Colonic mucosa (tissue), 4 donors: ENCODE data around the gene C1GALT1. TPM values are rescaled to one million over a fixed set of nuclear protein-coding genes. Genes with fewer than 3 reads are reported as not detected.
A peak's percentile ranks its signal among the peaks of the same experiment; 100 is the strongest.

Experiments used
- DNase-seq: peaks from one replicate; pipeline ENCODE4 v3.0.0-alpha.2; 2020
- H3K27ac ChIP-seq: fragments of 200-600 bp; one replicate; pipeline ENCODE4 v1.8.0; 2021
- H3K27me3 ChIP-seq: fragments of 200-600 bp; one replicate; pipeline ENCODE4 v1.8.0; 2021
- H3K36me3 ChIP-seq: fragments of 200-600 bp; one replicate; pipeline ENCODE4 v1.8.0; 2021
- H3K4me1 ChIP-seq: fragments of 200-600 bp; one replicate; pipeline ENCODE4 v1.8.0; 2021; ENCODE audit warnings: mild to moderate bottlenecking
- H3K4me3 ChIP-seq: fragments of 200-600 bp; one replicate; pipeline ENCODE4 v1.8.0; 2021
- H3K9ac ChIP-seq, 2 donors: one replicate each; pipeline ENCODE4 v1.7.0; 2013; ENCODE audit warnings: control low read depth in 2 of 2, low read depth in 2 of 2, low read length in 2 of 2
- H3K9me3 ChIP-seq: fragments of 200-600 bp; one replicate; pipeline ENCODE4 v1.8.0; 2021
- intact Hi-C: fragments of 100-400 bp; cut with DNase I; formaldehyde crosslinking; loops from one replicate; pipeline ENCODE4 v1.14.1; 2022
- total RNA-seq, 2 donors: library from RNA; stranded (reverse); fragmentation: NEBNext Ultra II Directional in 1 of 2; extraction: Animal tissue kit (Norgen Biotek cat#: 25700) in 1 of 2; gene quantifications; one replicate each; pipeline ENCODE4 v1.2.1, GENCODE V29; 2021
- TF ChIP-seq, protein P1 (sequence below): fragments of 200-600 bp; IDR thresholded peaks from one replicate; pipeline ENCODE4 v1.8.0; 2022; ENCODE audit warnings: antibody characterized with exemption, mild to moderate bottlenecking
- donor health status: healthy.
- donor health status: DM: no; HTN: no; CAD: no.
- donor health status: DM: no; HTN: no; CAD: no.

Gene C1GALT1
- total RNA-seq, 2 donors from 2014 or later, result 33.9 to 39.4 TPM

DNA sequence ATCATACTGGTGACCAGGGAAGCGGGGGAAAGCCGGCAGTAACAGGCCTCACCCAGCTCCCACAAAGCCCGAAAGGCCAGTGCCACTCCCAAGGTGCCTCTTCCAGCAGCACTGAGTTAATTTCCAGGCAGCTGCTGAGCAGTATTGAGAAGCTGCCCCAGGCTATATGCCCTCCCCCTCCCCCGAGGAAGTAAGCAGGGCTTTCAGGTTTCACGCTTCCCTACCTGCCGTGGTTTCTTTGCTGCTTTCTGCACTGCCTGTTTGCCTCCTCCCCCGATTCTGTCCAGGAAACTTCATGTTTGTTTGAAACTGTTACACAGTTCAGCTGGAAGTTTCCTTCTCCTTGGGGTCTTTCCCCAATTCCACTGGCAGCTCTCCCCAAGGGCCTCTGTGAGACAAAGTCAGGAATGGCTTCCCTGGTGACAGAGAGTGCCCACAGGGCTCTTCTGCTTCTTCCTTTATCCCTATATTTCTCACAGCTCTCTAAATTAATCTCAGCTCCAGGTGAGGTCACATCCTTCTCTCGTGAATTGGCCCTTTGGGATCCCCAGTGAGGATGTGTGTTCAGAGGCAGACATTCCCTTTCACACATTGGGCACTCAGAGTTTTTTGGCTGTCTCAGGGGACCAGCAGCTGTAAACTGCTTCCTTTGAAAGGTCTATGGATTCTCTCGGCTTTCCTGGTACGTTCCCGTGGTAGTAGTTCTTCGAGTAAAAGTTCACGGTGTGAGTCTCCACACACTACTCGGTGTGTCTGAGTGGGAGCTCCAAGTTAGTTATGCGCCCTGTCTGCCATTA is 19.4 kb downstream of the C1GALT1 start:
- peak overlapping the region; percentile 45 for H3K27ac ChIP-seq
- peak; percentile 68 for DNase-seq
- intact Hi-C loops, result no loop called here
- H3K9me3 ChIP-seq, result no peaks in the 10 kb centered on the region
- TF ChIP-seq, protein P1, sequence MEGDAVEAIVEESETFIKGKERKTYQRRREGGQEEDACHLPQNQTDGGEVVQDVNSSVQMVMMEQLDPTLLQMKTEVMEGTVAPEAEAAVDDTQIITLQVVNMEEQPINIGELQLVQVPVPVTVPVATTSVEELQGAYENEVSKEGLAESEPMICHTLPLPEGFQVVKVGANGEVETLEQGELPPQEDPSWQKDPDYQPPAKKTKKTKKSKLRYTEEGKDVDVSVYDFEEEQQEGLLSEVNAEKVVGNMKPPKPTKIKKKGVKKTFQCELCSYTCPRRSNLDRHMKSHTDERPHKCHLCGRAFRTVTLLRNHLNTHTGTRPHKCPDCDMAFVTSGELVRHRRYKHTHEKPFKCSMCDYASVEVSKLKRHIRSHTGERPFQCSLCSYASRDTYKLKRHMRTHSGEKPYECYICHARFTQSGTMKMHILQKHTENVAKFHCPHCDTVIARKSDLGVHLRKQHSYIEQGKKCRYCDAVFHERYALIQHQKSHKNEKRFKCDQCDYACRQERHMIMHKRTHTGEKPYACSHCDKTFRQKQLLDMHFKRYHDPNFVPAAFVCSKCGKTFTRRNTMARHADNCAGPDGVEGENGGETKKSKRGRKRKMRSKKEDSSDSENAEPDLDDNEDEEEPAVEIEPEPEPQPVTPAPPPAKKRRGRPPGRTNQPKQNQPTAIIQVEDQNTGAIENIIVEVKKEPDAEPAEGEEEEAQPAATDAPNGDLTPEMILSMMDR, result no peak
- no peaks in the 10 kb centered on the region for H3K27me3 ChIP-seq
- H3K36me3 ChIP-seq, result no peaks in the 10 kb centered on the region
- peak overlapping the region in 1 of 2 donors; percentile 2 for H3K9ac ChIP-seq
- H3K4me3 ChIP-seq, result no peak overlapping the region
- peaks cover 7% of the 10 kb centered on the region for H3K4me1 ChIP-seq

DNA sequence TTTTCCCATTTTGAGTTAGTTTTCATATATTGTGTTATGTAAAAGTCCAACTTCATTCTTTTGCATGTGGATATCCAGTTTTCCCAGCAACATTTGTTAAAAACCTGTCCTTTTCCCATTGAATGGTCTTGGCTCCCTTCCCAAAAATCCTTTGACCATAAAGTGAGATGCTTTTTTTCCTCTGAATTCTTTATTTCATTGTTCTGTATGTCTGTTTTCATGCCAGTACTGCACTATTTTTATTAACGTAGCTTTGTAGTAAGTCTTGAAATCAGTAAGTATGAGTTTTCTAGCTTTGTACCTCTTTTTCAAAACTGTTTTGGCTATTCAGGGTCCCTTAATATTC is 20.0 kb downstream of the C1GALT1 start:
- H3K27ac ChIP-seq, result peak overlapping the region; percentile 45
- no peak overlapping the region for H3K4me3 ChIP-seq
- H3K4me1 ChIP-seq, result peaks cover 7% of the 10 kb centered on the region
- H3K27me3 ChIP-seq, result no peaks in the 10 kb centered on the region
- H3K9ac ChIP-seq, result no peak overlapping the region
- H3K36me3 ChIP-seq, result no peaks in the 10 kb centered on the region
- intact Hi-C loops, result no loop called here
- H3K9me3 ChIP-seq, result no peaks in the 10 kb centered on the region
- no peak for DNase-seq
- TF ChIP-seq, protein P1, result no peak

DNA sequence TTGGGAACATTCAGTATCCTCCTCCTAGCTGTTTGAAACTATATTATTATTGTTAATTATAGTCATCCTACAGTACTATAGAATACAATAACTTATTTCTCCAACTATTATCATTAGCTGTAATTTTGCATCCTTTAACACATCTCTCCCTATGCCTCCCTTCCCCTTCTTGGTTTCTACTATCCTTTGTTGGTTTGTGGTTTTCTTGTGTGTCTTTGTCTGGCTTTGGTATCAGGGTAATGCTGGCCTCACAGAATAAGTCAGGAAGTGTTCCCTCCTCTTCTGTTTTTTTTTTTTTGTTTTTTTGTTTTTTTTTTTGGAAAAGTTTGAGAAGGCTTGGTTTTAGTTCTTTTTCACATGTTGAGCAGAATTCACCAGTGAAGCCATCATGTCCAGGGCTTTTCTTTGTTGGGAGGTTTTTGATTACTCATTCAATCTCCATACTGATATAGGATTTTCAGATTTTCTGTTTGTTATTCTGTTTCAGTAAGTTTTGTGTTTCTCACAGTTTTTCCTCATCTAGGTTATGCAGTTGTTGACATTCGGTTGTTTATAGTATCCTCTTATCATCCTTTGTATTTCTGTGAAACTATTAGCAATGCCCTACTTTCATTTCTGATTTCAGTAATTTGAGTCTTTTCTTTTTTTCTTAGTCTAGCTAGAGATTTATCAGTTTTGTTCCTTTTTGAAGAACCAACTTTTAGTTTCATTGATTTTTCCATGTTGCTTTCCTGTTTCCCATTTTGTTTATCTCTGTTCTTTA is 21.6 kb downstream of the C1GALT1 start:
- intact Hi-C loops, result no loop called here
- no peak overlapping the region for H3K27ac ChIP-seq
- no peak for DNase-seq
- peaks cover 7% of the 10 kb centered on the region for H3K4me1 ChIP-seq
- no peaks in the 10 kb centered on the region for H3K36me3 ChIP-seq
- TF ChIP-seq, protein P1, result no peak
- no peak overlapping the region for H3K4me3 ChIP-seq
- no peaks in the 10 kb centered on the region for H3K9me3 ChIP-seq
- no peaks in the 10 kb centered on the region for H3K27me3 ChIP-seq
- H3K9ac ChIP-seq, result no peak overlapping the region

DNA sequence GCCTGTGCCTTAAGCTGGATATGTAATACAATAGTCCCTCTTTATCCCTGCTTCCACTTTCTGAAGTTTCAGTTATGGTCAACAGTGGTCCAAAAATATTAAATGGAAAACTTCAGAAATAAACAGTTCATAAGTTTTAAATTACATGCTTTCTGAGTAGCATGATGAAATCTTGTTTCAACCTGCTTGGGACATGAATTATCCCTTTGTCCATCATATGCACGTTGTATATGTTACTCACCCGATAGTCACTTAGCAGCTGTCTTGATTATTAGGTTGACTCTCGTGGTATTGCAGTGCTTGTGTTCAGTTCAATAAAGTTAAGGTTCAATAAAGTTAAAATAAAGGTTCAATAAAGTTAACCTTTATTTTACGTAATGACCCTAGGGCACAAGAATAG is 25.5 kb downstream of the C1GALT1 start:
- H3K27ac ChIP-seq, result no peak overlapping the region
- no peaks in the 10 kb centered on the region for H3K36me3 ChIP-seq
- no peaks in the 10 kb centered on the region for H3K9me3 ChIP-seq
- TF ChIP-seq, protein P1, result no peak
- intact Hi-C loops, result no loop called here
- H3K27me3 ChIP-seq, result no peaks in the 10 kb centered on the region
- H3K4me3 ChIP-seq, result no peak overlapping the region
- no peak overlapping the region for H3K9ac ChIP-seq
- no peaks in the 10 kb centered on the region for H3K4me1 ChIP-seq
- no peak for DNase-seq

DNA sequence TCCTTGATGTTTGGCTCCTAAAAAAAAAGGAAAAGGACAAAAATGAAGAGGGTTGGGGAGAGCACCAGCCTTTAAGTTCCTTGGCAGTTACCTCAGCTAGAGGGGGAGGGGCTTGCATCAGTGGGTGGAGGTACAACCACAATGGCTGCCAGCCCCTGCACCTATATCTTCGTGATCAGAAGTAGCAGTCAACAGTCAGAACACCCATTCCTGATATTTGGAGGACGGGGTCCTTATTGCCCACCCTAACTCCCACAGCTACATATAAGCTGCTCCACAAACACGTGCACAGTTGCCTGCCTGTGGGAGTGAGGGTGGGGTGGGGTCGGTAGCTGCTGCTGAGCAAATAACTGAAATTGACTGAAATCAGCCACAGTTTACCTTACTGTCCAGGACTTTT is 26.2 kb downstream of the C1GALT1 start:
- Histone ChIP-seq H3K9me3 (no peaks in the 10 kb centered on the region), H3K27me3 (no peaks in the 10 kb centered on the region), H3K9ac (no peak overlapping the region), H3K36me3 (no peaks in the 10 kb centered on the region), H3K4me3 (no peak overlapping the region), H3K4me1 (no peaks in the 10 kb centered on the region), H3K27ac (no peak overlapping the region)
- TF ChIP-seq, protein P1, result no peak
- DNase-seq, result no peak
- intact Hi-C loops, result no loop called here
